Stromal cell of bone marrow (primary cell): Measurements from ENCODE around the gene TOP2A.
A peak's percentile ranks its signal among the peaks of the same experiment; 100 is the strongest.

Experiments
- DNase-seq: peaks from one replicate; pipeline ENCODE4 v3.0.0-alpha.2; 2012; ENCODE audit warnings: low read depth

The TOP2A gene

DNA sequence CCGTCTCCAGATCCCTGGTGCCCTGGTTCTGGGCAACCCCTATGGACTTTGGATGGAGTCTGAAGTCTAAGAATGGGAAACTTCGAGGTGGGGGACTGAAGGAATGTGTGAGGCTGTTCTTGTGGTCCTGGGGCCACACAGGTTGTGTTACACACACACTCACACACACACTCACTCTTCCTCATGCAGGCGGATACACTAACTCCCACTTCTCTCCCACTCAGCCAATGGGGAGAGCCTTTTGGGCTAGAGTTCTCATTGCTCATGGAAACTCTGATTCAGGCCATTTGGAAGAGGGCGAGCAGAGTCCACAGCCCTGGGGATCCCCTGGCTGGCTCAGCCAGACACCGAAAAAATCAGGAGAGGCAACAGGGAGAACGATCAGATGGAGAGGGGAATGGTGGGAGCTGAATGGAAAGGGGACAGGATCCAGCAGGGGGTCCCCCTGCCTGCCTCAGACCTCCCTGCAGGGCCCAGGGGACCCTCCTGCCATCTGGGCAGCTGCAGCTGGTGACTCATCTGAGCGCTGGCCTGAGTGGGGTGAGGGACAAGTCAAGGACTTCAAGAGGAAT, 34.6 kb upstream of the TOP2A start:
- DNase-seq: peak; percentile 98

DNA sequence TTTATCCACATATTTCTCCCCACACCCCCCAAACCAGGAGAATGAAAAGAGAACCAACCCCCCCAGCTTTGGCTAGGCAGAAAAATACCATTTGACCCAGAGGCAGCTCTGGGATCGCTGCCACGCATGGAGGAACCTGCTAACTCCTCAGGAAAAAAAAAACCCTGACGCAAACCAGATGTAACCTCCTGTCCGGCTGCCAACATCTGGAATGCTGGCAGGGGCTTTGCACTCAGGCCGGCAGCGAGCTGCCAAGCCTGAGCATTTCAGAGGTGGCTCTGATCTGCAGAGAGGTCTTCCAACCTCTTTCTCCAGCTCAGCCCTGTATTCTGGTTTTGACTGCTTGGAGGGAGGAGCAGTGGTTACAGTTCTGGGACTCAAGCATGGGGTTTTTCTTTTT, 33.7 kb upstream of the TOP2A start:
- DNase-seq: peak; percentile 88

- DNase-seq: no peak
These were observed 32.5 kb upstream of the TOP2A start for GRCh38 chr17:40450175-40450574.

DNA sequence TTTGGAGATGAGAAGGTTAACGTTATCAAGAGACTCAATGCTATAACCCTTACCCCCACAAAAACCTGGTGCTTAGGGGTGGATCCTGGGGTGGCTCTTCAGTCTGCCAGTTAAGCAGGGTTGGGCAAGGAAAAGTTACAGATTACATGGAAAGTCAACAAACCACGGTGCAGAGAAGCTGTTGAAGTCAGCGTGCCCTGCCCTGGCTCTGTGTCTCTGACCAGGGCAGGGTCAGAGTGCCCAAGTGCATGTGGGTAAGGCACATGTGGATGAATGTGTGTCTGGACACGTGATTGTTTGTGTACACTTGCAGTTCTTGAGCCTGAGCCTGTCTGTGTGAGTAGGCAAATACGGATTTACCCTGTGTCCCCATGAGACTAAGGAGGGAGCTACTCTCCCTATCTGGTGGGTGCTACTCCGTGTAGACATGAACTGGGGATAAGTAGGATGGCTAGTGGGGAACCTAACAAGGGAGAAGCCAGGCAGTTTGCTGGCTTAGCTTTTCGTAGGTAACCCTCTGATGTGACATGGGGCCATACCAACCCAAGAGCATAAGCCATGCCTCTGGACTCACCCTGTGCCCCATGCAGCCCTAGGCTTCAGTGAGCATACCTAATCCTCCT, 31.1 kb upstream of the TOP2A start:
- DNase-seq: no peak

DNA sequence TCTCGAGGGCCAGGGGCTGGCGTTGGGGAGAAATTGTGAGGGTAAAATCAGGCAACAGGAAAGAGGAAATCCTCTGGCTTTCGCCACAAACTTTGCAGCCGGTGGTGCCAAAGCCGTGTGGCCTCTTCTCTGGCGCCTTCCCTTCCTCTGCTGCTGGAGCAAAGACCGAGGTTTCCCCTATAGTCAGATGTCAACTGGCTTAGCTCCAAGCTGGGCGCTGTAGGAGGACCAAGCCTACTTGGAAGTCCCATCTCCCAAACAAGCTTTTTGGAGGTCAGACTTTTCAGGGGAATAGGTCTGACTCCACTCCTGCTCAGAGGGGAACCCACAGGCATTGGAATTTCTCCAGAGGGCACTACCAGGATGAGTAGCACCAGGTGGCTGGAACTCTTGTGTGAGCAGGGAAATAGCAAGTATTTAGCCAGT, 30.5 kb upstream of the TOP2A start:
- no peak for DNase-seq

GRCh38 chr17:40447806-40448205, 30.1 kb upstream of the TOP2A start:
- no peak for DNase-seq

DNA sequence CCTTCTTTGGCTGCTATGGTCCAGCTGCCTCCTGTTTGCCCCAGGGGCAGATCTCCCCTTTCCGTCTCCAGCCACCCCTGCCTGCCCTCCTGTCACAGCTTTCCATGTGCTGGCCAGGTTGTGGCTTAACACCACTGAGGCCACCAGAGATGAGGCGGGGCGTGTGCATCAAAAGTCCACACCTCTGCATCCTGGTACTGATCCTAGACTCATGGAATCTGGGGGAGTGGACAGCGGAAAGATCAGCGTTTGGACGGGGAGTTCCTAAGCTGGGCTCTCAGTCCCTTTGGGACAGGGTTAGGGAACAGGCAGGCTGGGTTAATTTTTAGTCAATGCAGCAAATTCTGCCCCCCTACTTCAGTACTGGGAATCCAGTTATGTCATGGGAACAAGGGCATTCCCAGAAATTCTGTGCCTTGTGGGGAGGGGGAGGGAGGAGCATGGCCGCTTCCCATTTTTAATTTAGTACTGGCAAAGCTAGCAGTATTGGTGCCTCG, 29.5 kb upstream of the TOP2A start:
- no peak for DNase-seq

DNA sequence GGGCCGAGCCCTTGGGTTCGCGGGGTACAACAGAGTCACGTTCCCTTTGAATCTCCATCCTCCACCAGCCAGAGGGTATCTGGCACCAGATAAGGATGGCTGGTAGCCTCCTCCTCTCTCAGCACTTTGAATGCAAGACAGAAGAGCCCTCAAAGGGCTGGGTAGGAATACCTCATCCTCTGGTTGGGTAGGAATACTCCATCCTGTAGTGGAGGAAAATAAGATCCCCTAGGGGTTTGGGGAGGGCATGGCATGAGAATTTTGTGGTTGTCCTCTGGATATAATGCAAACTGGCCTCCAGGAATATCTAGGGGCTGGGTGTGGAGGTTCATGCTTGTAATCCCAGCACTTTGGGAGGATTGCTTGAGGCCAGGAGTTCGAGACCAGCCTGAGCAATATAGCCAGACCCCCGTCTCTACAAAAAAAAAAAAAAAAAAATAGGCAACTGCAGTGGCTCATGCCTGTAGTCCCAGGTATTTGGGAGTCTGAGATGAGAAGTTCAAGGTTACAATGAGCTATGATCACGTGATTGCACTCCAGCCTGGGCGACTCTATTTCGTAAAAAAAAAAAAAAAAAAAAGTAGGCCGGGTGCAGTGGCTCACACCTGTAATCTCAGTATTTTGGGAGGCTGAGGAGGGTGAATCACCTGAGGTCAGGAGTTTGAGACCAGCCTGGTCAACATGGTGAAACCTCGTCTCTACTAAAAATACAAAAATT, 28.2 kb upstream of the TOP2A start:
- no peak for DNase-seq

GRCh38 chr17:40443988-40444899, 26.5 kb upstream of the TOP2A start:
- no peak for DNase-seq

GRCh38 chr17:40443196-40443987, 25.7 kb upstream of the TOP2A start, which contains the start of gene IGFBP4:
IGFBP4 (plus strand) TSS chr17:40443450; CDS start chr17:40443736, 286 bp downstream.
- DNase-seq: peak; percentile 66

- DNase-seq: no peak
These were observed 24.9 kb upstream of the TOP2A start for GRCh38 chr17:40442392-40443195.

DNA sequence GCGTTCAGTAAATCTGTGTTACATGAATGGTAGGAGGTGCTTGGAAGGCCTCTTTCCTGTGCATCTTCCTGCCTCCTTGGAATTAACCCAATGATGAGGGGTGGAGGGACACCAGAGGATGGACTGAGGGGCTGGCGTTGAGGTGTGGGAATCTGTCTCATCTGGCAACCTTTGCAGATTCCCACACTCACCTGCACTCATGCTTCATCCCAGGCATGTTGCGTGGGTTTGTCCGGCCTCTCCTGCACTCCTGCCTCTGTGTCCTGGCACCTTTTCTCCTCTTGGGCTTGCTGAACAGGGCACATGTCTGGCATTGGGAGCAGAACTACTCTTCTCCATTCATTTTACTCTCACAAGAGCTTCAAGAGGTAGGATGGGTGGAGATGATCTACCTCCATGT, 22.5 kb upstream of the TOP2A start:
- DNase-seq: no peak

GRCh38 chr17:40437095-40437732, 19.5 kb upstream of the TOP2A start:
- DNase-seq: no peak

DNA sequence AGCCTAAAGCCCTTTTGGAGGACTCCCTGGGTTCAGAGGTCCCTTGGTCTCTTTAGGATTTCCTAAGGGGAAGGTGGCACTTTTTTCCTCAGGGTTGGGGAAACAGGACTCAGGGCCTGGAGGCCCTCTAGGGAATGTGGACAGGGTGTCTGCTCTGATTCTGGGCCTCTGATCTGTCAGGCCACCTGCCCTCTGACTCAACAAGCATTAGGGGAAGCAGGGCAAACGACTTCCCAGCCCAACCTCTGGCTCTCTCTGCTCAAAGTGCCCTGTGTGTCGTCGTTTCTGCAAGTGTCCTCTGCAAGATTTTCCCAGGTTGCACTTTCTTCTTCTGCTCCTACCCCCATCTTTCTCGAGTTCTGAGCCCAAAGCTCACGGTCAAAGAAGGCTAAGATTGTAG, 18.9 kb upstream of the TOP2A start:
- no peak for DNase-seq

DNA sequence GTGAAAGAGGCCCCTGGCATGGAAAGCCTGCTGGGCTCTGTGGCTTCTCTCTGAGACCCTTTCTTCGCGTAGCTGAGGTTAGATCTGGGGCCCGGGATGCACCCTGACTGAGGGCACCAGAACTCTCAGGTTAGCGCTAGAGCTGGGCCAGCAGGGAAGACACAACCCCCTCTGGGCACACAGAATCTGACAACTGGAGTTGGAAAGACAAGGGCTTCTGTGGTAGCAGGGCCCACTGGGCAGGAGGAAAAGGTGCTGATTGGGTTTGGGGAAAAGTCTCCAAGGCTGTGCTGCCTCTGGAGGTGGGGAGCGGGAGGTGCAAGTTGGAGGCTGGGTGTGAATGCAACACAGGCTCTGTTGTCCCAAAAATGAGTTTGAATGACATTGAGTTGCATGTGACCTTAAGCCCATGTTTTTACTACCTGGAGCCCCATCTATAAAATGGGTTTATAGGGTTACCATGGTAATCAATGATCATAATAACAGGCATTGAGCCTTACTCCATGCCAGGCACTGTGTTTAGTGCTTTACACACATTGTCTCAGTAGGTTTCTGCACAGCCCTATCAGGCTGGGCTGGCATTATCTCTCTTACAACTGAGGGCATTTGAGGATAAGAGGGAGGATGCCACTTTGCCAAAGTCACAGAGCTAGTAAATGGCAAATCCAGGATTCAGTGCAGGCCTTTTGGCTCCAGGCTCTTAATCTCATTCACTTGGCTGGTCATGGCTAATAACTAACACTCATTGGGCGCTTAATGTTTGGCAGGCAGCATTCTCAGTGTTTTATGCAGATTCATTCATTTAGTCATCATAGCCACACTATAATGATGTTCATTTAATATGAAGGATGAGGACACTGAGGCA, 16.1 kb upstream of the TOP2A start:
- DNase-seq: no peak

GRCh38 chr17:40432864-40433528, 15.3 kb upstream of the TOP2A start:
- DNase-seq: peak; percentile 70

DNA sequence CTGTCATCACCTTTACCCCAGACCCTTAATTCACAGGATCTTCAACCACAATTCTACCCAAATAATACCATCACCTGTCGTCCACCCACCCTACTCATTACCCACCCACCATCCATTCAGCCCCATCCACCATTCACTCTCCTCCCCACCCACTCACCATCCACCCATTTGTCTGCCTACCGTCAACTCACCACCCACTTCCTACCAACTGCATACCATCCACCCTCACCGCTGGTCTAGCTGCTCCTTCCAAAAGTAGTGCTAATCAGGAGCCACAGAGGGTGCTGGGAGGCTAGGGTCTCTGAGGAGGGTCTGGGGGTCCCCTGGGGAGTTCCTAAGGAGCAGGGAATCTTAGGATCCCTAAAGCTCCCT, 13.5 kb upstream of the TOP2A start:
- DNase-seq: no peak
